ENCODE data around the gene KMT2B. TPM values are rescaled to one million over a fixed set of nuclear protein-coding genes. Genes with fewer than 3 reads are reported as not detected.

KMT2B gene
- total RNA-seq, 3 donors from 2014 or later, result 14.2 to 16.2 (median 16.1) TPM

DNA sequence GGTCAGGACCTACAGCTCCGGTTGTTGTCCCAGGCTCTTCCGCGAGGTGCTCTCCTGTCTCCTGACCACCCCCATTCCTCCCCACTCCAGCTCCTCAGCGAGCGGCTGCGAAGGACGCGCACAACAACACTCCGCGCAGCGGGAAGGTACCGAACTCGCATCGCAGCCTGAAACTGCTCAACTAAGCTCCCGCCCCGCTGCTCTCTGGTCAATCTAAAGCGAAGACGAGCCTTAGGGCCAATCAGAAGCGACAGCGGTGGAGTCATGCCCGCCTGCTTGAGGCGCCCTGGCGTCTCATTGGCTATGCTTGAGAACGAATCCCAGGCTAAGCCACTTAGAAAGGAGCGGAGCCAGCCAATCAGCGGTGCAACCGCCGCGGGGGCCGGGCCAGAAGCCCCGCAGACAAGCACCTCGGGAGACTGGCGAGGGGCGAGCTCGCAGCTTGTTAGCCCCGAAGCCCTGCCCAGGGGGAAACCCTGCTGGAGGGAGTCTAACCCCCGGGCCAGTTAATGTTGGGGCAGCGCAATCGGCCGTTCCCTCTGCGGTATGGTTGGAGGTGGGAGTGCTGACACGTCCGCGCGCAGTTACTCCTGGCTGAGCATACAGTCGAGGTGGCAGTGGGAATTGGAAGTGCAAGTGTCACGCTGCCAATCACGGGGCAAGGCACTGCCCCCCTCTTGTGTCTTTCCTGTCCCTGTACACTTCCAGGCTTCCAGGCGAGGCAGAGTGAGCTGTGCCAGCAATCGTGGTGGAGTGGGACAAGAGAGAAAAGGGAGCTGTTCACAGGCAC lies 15.4 kb upstream of the KMT2B start:
- TF ChIP-seq POLR2AphosphoS5 (IDR thresholded peaks at IDR 0.05) (peak in 2 of 3 donors; percentile 11 to 48), POLR2A (IDR thresholded peaks at IDR 0.05) (no peak)
- no peaks in the 10 kb centered on the region for H3K9me3 ChIP-seq
- H3K36me3 ChIP-seq, result no peaks in the 10 kb centered on the region
- peak; percentile 93 to 96 for DNase-seq (ENCODE audit: low spot score in 2 of 2)
- H3K4me1 ChIP-seq, result no peaks in the 10 kb centered on the region
- peak overlapping the region; percentile 49 to 84 (median 73) for H3K4me3 ChIP-seq
- H3K27me3 ChIP-seq, result no peaks in the 10 kb centered on the region
- H3K27ac ChIP-seq, result peak overlapping the region; percentile 40 to 53
- intact Hi-C loops (cut with DNase I; ENCODE audit: low total_unique reads), result no loop called here

DNA sequence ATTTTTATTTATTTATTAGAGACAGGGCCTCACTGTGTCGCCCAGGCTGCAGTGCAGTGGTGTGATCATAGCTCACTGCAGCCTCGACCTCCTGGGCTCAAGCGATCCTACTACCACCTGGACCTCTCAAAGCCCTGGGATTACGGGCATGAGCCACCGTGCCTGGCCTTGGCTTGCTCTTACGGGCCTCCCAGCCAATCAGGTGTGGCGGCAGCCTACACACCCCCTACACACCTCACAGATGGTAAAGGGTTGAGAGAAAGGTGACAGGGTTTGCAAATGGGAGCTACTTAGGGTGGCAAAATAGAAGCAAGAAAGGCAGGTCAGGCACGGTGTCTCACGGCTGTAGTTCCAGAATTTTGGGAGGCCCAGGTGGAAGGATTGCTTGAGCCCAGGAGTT lies 14.5 kb upstream of the KMT2B start:
- intact Hi-C loops (cut with DNase I; ENCODE audit: low total_unique reads), result no loop called here
- Histone ChIP-seq H3K4me1 (no peaks in the 10 kb centered on the region), H3K27me3 (no peaks in the 10 kb centered on the region), H3K9me3 (no peaks in the 10 kb centered on the region), H3K27ac (no peak overlapping the region), H3K36me3 (no peaks in the 10 kb centered on the region), H3K4me3 (peak overlapping the region in 1 of 3 donors; percentile 73)
- DNase-seq (ENCODE audit: low spot score in 2 of 2), result no peak
- TF ChIP-seq POLR2A (IDR thresholded peaks at IDR 0.05) (no peak), POLR2AphosphoS5 (IDR thresholded peaks at IDR 0.05) (no peak)
- TF ChIP-seq, protein P1, sequence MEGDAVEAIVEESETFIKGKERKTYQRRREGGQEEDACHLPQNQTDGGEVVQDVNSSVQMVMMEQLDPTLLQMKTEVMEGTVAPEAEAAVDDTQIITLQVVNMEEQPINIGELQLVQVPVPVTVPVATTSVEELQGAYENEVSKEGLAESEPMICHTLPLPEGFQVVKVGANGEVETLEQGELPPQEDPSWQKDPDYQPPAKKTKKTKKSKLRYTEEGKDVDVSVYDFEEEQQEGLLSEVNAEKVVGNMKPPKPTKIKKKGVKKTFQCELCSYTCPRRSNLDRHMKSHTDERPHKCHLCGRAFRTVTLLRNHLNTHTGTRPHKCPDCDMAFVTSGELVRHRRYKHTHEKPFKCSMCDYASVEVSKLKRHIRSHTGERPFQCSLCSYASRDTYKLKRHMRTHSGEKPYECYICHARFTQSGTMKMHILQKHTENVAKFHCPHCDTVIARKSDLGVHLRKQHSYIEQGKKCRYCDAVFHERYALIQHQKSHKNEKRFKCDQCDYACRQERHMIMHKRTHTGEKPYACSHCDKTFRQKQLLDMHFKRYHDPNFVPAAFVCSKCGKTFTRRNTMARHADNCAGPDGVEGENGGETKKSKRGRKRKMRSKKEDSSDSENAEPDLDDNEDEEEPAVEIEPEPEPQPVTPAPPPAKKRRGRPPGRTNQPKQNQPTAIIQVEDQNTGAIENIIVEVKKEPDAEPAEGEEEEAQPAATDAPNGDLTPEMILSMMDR (IDR thresholded peaks at IDR 0.05), result no peak

DNA sequence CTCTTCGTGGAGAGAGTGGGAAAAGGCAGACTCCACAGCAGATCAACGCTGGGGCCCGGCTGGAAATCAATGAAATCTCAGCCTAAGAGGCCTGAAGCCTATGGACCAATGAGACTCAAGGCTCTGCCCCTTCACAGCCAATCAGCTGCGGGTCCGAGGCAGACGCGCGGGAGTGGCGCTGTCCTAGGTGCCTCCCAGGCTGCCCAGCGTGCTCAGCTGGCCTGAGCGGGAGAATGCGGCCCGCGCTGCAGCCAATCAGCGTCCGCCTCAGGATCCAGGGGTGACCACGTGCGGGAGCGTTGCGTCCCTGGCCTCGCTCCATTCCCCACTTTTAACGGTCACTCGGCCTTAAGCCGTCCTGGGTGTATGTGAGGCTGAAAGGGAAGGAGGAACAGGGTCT lies 13.6 kb upstream of the KMT2B start, which contains the start of gene ZBTB32:
Gene ZBTB32, plus strand, starts transcription at position 341 of the 400 bp plus-strand sequence. CDS start 10,069 bp downstream, outside the sequence.
- H3K27ac ChIP-seq, result no peak within 1 kb of the TSS
- no peaks in the 10 kb centered on the region for H3K9me3 ChIP-seq
- no peak within 1 kb of the TSS for H3K4me3 ChIP-seq
- H3K36me3 ChIP-seq, result no peaks in the 10 kb centered on the region
- H3K4me1 ChIP-seq, result no peaks in the 10 kb centered on the region
- TF ChIP-seq POLR2A (IDR thresholded peaks at IDR 0.05), result no peak
- TF ChIP-seq, protein P1 (IDR thresholded peaks at IDR 0.05), result no peak
- no peak for TF ChIP-seq POLR2AphosphoS5 (IDR thresholded peaks at IDR 0.05)
- no peak for DNase-seq (ENCODE audit: low spot score in 2 of 2)
- H3K27me3 ChIP-seq, result no peaks in the 10 kb centered on the region
- intact Hi-C loops (cut with DNase I; ENCODE audit: low total_unique reads), result no loop called here

GRCh38 chr19:35708391-35708790 lies 9.4 kb upstream of the KMT2B start:
- TF ChIP-seq POLR2AphosphoS5 (IDR thresholded peaks at IDR 0.05), result no peak
- TF ChIP-seq, protein P1 (IDR thresholded peaks at IDR 0.05), result no peak
- TF ChIP-seq POLR2A (IDR thresholded peaks at IDR 0.05), result no peak
- Histone ChIP-seq H3K4me1 (no peaks in the 10 kb centered on the region), H3K36me3 (no peaks in the 10 kb centered on the region), H3K27me3 (no peaks in the 10 kb centered on the region), H3K27ac (no peak overlapping the region), H3K4me3 (no peak overlapping the region), H3K9me3 (no peaks in the 10 kb centered on the region)
- DNase-seq (ENCODE audit: low spot score in 2 of 2), result no peak
- intact Hi-C loops (cut with DNase I; ENCODE audit: low total_unique reads), result no loop called here

- no peak for DNase-seq (ENCODE audit: low spot score in 2 of 2)
- Histone ChIP-seq H3K9me3 (no peaks in the 10 kb centered on the region), H3K27me3 (no peaks in the 10 kb centered on the region), H3K36me3 (no peaks in the 10 kb centered on the region), H3K4me1 (peaks cover 7 to 8% of the 10 kb centered on the region in 2 donors), H3K27ac (no peak overlapping the region), H3K4me3 (no peak overlapping the region)
- TF ChIP-seq POLR2A (IDR thresholded peaks at IDR 0.05) (no peak), POLR2AphosphoS5 (IDR thresholded peaks at IDR 0.05) (no peak)
- TF ChIP-seq, protein P1 (IDR thresholded peaks at IDR 0.05), result no peak
- intact Hi-C loops (cut with DNase I; ENCODE audit: low total_unique reads), result no loop called here
These were observed 6.7 kb upstream of the KMT2B start for GRCh38 chr19:35710784-35711723.

All from breast epithelium (tissue), 4 donors.